ENCODE data around the gene RABGAP1.

The RABGAP1 gene

GRCh38 chr9:122988920-122989621, 48.3 kb downstream of the RABGAP1 start:
- DNase-seq (ENCODE audit: low read depth): no peak
- no peak for TF ChIP-seq CTCF (IDR thresholded peaks at IDR 0.05; ENCODE audit: insufficient read depth, low read depth, low read length, missing control alignments)
- no peak overlapping the region for H3K4me3 ChIP-seq (ENCODE audit: low read length)

GRCh38 chr9:122991370-122991830, 50.6 kb downstream of the RABGAP1 start:
- TF ChIP-seq CTCF (IDR thresholded peaks at IDR 0.05; ENCODE audit: insufficient read depth, low read depth, low read length, missing control alignments): peak; percentile 71

GRCh38 chr9:122996586-122996985, 55.8 kb downstream of the RABGAP1 start:
- no peak for DNase-seq (ENCODE audit: low read depth)
- no peak overlapping the region for H3K4me3 ChIP-seq (ENCODE audit: low read length)
- no peak for TF ChIP-seq CTCF (IDR thresholded peaks at IDR 0.05; ENCODE audit: insufficient read depth, low read depth, low read length, missing control alignments)

More at GRCh38 chr9:122991370-122991830, 50.6 kb downstream of the RABGAP1 start:
- peak; percentile 92 for DNase-seq (ENCODE audit: low read depth)
- no peak overlapping the region for H3K4me3 ChIP-seq (ENCODE audit: low read length)

- TF ChIP-seq CTCF (IDR thresholded peaks at IDR 0.05; ENCODE audit: insufficient read depth, low read depth, low read length, missing control alignments): no peak
- no peak overlapping the region for H3K4me3 ChIP-seq (ENCODE audit: low read length)
- DNase-seq (ENCODE audit: low read depth): no peak
Observed at GRCh38 chr9:122998448-122998847, 57.6 kb downstream of the RABGAP1 start.

GRCh38 chr9:123000371-123001068, 59.7 kb downstream of the RABGAP1 start:
- no peak for DNase-seq (ENCODE audit: low read depth)
- H3K4me3 ChIP-seq (ENCODE audit: low read length): no peak overlapping the region
- TF ChIP-seq CTCF (IDR thresholded peaks at IDR 0.05; ENCODE audit: insufficient read depth, low read depth, low read length, missing control alignments): no peak

GRCh38 chr9:123002754-123003153, 61.9 kb downstream of the RABGAP1 start:
- TF ChIP-seq CTCF (IDR thresholded peaks at IDR 0.05; ENCODE audit: insufficient read depth, low read depth, low read length, missing control alignments): no peak
- H3K4me3 ChIP-seq (ENCODE audit: low read length): no peak overlapping the region
- no peak for DNase-seq (ENCODE audit: low read depth)

Measured in epithelial cell of esophagus (primary cell).